Fibroblast of skin of back (primary cell): Measurements from ENCODE around the gene ARHGAP12. TPM values are rescaled to one million over a fixed set of nuclear protein-coding genes. Genes with fewer than 3 reads are reported as not detected.
"Not testable (repeated sequence)": the region's sequence is repeated elsewhere in the genome, so short reads cannot be mapped to it uniquely, and the experiment has no call there.

Experiments used
- DNase-seq: peaks from one replicate; pipeline ENCODE4 v3.0.0-alpha.2; 2013
- polyA plus RNA-seq, 2 experiments: library from polyadenylated mRNA; unstranded; fragments of 120-200 nt; gene quantifications; one replicate each; pipeline ENCODE4 v1.2.1, GENCODE V29; 2013; ENCODE audit not compliant: insufficient read length in 2 of 2

The ARHGAP12 gene, protein sequence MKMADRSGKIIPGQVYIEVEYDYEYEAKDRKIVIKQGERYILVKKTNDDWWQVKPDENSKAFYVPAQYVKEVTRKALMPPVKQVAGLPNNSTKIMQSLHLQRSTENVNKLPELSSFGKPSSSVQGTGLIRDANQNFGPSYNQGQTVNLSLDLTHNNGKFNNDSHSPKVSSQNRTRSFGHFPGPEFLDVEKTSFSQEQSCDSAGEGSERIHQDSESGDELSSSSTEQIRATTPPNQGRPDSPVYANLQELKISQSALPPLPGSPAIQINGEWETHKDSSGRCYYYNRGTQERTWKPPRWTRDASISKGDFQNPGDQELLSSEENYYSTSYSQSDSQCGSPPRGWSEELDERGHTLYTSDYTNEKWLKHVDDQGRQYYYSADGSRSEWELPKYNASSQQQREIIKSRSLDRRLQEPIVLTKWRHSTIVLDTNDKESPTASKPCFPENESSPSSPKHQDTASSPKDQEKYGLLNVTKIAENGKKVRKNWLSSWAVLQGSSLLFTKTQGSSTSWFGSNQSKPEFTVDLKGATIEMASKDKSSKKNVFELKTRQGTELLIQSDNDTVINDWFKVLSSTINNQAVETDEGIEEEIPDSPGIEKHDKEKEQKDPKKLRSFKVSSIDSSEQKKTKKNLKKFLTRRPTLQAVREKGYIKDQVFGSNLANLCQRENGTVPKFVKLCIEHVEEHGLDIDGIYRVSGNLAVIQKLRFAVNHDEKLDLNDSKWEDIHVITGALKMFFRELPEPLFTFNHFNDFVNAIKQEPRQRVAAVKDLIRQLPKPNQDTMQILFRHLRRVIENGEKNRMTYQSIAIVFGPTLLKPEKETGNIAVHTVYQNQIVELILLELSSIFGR
- 15.3 TPM for polyA plus RNA-seq (2013, experiment 1 of 2; ENCODE audit: insufficient read length)
- 19.7 TPM for polyA plus RNA-seq (2013, experiment 2 of 2; ENCODE audit: insufficient read length)

DNA sequence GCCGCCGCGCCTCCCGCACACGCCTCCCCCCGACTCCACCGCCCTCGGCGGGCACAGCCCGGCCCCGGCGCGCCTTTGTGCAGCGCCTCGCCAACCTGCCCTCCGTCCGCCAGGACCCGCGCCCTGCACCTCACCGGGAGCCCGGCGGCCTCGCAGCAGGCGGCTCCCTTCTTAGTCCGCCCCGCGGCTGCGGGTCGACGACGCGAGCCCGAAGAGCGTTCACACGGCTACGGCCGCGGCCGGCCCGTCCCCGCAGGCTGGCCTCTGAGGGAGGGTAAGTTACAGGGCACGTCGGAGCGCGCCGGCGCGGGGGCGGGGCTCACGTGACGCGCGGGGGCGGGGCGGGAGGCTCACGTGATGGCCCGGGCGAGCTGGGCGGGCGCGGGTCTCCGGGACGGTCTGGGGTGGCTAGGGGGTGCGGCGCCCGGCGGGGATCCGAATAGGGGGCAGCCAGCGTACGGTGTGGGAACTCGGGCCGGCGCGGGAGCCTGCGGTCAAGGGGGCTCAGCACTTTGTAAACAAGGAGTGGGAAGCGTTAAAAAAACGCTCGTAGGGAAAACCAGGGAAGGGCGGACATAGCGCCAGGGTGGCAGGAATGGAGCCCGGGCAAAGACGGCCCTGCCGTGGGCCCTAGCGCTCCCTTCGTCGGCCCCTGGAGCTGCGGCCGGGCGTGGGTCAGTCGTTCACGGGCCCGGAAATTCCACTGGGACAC lies at the start of gene ARHGAP12:
ARHGAP12 (minus strand) TSS at position 283 of the 712 bp plus-strand sequence. CDS start 19,976 bp downstream, outside the sequence.
- DNase-seq: peak; percentile 85

- DNase-seq: no peak
These were observed 49.5 kb upstream of the ARHGAP12 start for GRCh38 chr10:31978156-31978483.

DNA sequence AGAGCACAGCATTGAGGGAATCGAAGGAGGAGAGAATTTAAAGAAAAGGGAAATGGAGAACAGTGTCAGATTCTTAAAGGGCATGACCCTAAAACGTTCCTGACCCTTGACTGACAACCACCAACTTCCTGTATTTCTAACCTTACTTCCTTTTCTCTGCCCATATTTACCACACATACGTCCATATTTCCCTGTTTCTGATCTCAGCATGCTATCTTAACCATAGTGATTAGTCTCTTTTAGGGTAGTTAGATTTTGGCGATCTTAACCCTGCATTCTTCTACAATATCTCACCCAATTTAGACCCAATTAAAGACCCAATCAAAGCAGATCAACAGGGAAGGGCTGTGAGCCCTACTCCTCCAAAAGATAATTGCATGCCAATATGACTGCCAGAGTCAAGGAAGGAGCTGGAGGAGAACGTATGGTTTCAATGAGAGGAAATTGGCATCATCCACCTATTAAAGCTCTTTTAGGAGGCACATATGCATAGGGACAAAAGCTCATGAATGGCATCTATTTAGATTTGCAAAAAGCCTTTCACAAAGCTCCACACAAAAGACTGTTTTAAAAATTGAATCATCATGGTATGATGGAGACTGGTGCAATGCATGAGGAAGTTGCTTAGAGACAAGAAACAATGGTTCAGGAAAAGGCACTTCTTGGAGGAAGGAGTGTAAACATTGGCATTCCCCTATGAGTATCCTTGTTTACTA lies 49.0 kb upstream of the ARHGAP12 start:
- peak; percentile 50 for DNase-seq

- DNase-seq: no peak
These were observed 46.6 kb upstream of the ARHGAP12 start for GRCh38 chr10:31975157-31975765.

DNA sequence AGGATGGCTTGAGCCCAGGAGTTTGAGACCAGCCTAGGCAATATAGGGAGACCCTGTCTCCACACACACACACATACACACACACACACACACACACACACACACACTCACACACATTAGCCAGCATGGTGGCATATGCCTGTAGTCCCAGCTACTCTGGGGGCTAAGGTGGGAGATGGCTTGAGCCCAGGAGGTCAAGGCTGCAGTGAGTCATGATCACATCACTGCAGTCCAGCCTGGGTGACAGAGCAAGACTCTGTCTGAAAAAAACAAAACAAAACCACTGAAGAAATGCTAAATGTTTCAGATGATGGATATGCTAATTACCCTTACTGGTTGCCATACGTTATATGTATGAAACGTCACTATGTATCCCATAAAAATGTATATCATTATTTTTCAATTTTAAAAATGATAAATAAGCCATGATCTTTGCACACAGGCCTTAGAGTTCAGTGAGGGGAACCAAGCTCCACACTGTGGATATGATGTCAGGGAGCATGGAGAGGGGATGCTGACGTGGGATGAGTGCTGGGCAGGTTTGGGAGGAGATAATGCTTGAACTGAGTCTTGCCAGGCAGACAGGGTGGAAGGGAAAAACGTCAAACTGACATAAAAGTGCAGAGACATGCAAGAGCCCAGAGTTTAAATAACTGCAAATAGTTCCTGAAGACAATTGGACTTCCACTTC lies 45.9 kb upstream of the ARHGAP12 start:
- peak; percentile 43 for DNase-seq

- no peak for DNase-seq
These were observed 43.9 kb upstream of the ARHGAP12 start for GRCh38 chr10:31972519-31973041.

DNA sequence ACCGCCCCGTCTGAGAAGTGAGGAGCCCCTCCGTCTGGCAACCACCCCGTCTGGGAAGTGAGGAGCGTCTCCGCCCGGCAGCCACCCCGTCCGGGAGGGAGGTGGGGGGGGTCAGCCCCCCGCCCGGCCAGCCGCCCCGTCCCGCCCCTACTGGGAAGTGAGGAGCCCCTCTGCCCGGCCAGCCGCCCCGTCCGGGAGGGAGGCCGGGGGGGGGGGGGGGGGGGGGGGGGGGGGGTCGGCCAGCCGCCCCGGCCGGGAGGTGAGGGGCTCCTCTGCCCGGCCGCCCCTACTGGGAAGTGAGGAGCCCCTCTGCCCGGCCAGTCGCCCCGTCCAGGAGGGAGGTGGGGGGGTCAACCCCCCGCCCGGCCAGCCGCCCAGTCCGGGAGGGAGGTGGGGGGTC lies 41.2 kb upstream of the ARHGAP12 start:
- DNase-seq: not testable (repeated sequence)

DNA sequence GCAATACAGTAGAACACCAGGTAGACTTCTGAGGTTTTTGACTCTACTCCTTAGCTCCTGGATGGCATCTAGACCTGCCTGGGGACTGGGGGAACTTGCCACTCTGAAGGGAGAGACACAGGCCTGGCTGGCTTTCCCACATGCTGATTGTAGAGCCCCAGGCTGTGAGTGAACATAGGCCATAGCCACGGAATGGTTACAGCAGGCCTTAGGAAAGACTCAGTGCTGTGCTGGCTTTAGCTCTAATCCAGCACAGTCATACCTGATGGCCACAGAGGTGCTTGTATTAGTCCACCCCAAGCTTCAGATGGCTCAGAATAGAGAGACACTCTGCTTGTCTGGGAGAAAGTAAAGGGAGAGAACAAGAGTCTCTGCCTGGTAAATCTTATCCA lies 35.0 kb upstream of the ARHGAP12 start:
- DNase-seq: no peak

GRCh38 chr10:31962826-31963588 lies 34.4 kb upstream of the ARHGAP12 start:
- DNase-seq: no peak

DNA sequence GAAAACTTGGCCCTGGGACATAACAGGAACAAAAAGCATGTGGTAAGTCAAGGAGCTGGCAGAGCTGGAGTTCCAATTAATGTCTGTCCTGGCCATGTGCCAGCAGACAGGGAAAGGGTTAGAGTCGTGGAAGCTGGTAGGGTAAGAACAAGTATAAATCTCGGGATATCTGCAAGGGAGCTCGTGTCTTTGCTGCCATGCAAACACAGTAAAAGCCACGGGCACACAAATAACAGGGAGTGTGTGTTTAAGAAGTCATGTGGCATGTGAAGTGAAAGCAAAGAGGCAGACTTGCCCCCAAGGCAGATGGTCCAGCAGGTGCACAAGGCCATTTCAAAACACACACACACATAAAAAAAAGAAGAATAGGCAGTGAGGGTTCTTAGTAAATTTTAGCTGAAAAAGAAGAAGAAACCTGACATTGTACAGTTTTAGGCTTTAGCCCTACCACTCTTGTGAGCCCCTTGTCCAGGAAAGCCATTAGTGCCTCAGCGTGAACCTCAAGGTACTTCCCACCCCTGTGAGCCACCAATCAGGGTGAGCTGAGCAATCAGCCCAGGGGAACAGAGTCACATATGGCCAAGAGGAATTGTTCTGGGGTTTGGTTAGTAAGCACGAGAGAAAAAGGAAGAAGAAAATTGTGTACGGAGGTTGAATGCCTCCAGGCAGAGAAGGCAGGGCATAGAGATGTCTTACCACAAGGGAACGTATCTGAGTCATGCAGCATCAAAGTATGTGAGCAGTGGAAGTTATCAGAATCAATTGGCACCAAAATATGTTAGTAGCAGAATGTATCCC lies 32.8 kb upstream of the ARHGAP12 start:
- DNase-seq: peak; percentile 72

- DNase-seq: no peak
These were observed 31.0 kb upstream of the ARHGAP12 start for GRCh38 chr10:31959461-31960173.

DNA sequence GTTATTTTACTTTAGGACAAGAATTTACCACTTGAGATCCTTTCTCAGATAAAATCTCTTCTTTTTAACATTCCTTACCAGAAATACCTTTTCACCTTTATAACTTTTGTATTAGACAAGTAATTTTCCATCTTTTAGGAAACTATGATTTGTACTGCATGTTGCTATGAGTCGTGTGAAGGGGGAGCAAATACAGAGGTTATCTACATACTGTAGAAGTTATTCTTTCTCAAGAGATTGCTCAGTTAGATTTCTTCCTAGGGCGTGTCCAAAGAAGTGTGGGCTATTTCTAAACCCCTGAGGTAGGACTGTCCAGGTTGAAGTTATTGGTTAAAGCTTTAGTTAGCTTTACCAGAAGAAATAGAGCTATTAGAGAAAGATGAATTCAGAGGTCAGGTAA lies 30.2 kb upstream of the ARHGAP12 start:
- no peak for DNase-seq

- DNase-seq: no peak
These were observed 27.7 kb upstream of the ARHGAP12 start for GRCh38 chr10:31956200-31956946.

DNA sequence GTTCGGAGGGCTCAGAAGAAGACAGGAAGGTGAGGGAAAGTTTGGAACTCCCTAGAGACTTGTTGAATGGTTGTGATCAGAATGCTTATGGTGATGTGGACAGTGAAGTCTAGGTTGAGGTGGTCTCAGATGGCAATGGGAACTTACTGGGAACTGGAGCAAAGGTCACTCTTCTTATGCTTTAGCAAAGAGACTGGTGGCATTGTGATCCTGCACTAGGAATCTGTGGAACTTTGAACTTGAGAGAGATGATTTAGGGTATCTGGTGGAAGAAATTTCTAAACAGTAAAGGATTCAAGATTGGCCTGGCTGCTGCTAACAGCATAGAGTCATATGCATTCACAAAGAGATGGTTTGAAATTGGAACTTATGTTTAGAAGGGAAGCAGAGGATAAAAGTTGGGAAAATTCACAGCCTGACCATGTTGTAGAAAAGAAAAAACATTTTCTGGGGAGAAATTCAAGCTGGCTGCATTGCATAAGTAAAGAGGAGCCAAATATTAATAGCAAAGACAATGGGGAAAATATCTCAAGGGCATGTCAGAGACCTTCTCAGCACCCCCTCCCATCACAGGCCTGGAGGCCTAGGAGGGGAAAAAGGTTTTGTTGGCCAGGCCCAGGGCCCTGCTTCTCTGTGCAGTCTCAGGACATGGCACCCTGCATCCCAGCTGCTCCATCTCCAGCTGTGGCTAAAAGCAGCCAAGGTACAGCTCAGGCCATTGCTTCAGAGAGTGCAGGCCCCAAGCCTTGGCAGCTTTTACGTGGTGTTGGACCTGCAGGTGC lies 26.0 kb upstream of the ARHGAP12 start:
- DNase-seq: no peak

DNA sequence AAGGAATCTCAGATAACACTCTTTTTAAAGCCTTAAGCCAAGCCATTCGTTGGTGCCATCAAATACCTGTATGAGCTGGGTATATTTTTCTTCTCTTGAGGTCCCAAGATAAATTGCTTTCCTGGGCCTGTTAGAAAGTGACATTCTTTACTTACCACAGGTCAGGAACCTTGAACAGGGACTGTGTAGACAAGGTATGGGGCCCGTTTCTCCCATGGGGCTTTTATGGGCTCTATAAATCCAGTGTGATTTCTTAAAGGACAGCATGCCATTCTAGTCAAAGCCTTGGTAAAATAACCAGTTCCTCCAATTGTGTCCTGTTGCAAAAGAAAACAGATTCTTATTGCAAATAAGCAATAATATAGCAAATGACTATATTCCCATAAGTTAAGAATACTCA lies 24.8 kb upstream of the ARHGAP12 start:
- no peak for DNase-seq

DNA sequence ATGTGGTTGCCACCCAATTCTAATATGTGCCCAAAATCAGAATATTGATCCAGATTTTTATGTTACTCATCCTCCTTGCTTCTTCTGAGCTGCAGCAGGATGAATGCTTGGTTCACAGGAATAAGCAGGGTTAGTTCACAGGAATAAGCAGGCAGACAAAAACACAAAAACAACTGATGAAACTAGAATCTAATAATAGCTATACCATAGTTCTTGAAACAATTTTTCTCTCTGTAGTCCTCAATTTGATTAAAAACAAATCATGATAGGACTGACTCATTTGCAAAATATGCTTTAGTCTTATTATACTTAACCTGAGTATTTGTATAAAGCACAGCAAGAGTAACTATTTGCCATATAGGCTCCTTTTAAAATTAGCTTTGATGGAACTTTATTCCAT lies 24.4 kb upstream of the ARHGAP12 start:
- DNase-seq: peak; percentile 35

DNA sequence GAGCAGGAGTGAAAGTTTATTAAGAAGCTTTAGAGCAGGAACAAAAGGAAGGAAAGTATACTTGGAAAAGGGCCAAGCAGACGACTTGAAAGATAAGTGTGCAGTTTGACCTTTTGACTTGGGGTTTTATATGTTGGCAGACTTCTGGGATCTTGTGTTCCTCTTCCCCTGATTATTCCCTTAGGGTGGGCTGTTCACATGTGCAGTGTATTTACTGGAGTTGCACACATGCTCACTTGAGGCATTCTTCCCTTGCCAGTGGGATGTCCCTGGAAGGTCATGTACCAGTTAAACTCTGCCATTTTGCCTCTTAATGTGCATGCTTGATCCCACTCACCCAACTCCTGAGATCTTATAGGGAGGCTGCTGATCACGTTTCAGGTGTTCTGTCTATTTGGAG lies 23.4 kb upstream of the ARHGAP12 start:
- no peak for DNase-seq
